ENCODE data around the gene CORIN. TPM values are rescaled to one million over a fixed set of nuclear protein-coding genes. Genes with fewer than 3 reads are reported as not detected.

The CORIN gene
- total RNA-seq, 2 donors from 2014 or later: 0.25 to 0.29 TPM

DNA sequence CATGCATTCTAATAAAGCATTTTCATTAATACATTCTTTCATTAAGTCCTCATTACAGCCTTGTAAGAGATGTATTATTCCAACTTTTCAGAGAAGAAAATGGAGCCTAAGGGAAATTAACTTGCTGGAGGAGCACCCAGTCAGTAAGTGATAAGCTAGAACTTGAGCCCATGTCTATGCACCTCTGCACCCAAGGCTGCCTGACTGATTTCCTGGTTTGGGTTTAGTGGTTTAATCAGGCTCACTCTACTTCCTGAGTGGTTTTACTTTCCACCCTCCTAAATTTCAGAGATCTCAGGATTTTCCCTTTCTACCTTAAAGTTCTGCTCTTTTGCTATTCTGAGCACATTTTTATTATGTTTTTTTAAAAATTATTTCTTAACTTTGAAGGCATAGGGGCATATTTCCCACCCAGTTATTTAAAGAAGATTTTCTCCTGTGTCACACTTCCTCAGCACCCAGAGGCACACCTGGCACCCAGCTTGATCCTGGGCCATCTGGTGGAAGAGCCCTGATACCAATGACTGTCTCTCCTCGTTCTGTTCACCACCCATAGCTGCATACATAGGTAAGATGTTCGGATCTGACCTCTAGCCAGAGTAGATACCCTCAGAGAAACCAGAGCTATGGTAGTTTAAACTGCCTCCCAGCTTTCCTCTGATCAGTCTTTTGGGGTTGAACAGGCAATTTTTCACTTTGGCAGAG lies 10.4 kb downstream of the CORIN start:
- H3K4me3 Mint-ChIP-seq: no peak overlapping the region
- ATAC-seq (replicated peaks in 1 of 2) (no peak), DNase-seq (no peak)
- H3K9me3 Mint-ChIP-seq: no peaks in the 10 kb centered on the region
- no peaks in the 10 kb centered on the region for H3K27me3 Mint-ChIP-seq (ENCODE audit: low read depth)
- H3K27ac Mint-ChIP-seq: no peak overlapping the region
- peaks cover 14% of the 10 kb centered on the region for H3K4me1 Mint-ChIP-seq (ENCODE audit: low read depth)
- no peaks in the 10 kb centered on the region for H3K36me3 Mint-ChIP-seq (ENCODE audit: insufficient read depth in 2 of 2)

DNA sequence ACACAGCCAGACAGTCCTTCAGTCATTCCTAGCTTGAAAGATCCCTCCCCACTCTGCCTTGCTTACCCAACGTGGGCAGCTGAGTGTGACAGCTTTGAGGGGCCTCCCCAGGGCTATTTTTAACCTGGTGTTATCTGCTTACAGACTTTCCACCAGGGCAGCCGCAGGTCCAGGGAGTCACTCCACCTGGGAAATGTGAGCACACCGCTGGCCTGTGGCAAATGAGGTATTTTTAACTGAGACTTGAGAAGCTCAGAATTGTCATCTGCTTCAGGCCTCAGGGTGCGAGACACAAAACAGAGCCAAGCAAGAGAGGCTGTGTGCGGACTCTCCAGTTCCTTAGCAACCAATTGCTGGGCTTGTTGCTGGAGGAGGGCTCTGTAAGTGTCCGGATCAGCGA lies 13.0 kb downstream of the CORIN start:
- Mint-ChIP-seq H3K9me3 (no peaks in the 10 kb centered on the region), H3K27me3 (ENCODE audit: low read depth) (no peaks in the 10 kb centered on the region), H3K4me1 (ENCODE audit: low read depth) (peaks cover 5% of the 10 kb centered on the region), H3K4me3 (no peak overlapping the region), H3K36me3 (ENCODE audit: insufficient read depth in 2 of 2) (no peaks in the 10 kb centered on the region), H3K27ac (no peak overlapping the region)
- ATAC-seq (replicated peaks in 1 of 2) (no peak), DNase-seq (no peak)

DNA sequence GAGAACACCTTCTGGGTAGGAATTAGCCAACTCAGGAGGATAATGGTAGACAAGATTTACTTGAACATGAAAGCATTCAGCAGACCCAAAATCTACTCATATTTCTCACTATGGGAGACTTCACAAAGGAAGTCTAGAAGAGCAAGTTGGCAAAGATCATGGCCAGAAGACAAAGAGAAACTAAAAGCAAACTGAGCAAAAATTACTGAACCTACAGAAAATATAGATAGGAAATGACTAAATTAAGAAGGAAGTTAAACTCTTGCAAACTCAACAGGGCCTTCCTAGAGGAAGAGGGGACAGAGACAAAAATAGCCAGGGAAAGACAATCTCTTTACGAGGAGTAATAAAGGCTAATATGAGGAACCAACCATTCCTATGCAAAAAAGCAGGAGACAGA lies 18.7 kb downstream of the CORIN start:
- no peaks in the 10 kb centered on the region for H3K36me3 Mint-ChIP-seq (ENCODE audit: insufficient read depth in 2 of 2)
- no peak for DNase-seq
- no peak overlapping the region for H3K27ac Mint-ChIP-seq
- H3K9me3 Mint-ChIP-seq: no peaks in the 10 kb centered on the region
- no peaks in the 10 kb centered on the region for H3K4me1 Mint-ChIP-seq (ENCODE audit: low read depth)
- H3K27me3 Mint-ChIP-seq (ENCODE audit: low read depth): peaks cover 6% of the 10 kb centered on the region
- no peak for ATAC-seq (replicated peaks in 1 of 2)
- no peak overlapping the region for H3K4me3 Mint-ChIP-seq

DNA sequence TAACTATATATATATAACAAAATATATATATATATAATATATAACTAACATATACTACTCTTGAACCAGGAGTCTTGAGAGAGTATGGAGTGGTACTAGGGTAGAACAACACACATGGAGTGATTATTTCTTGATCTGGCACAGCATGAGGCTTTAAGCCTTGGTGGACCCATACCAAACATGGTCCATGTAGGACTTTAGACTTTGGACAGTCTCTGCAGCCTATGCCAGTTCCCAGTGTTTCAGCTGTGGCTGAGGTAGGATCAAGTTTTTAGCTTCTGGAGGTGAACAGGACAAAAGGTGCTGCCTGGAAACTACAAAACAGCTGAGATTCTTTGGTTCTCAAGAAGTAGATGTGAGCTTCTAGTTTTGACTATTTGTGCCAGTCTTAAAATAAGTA lies 20.6 kb downstream of the CORIN start:
- no peak overlapping the region for H3K4me3 Mint-ChIP-seq
- no peaks in the 10 kb centered on the region for H3K36me3 Mint-ChIP-seq (ENCODE audit: insufficient read depth in 2 of 2)
- H3K9me3 Mint-ChIP-seq: no peaks in the 10 kb centered on the region
- H3K27me3 Mint-ChIP-seq (ENCODE audit: low read depth): peaks cover 6% of the 10 kb centered on the region
- no peaks in the 10 kb centered on the region for H3K4me1 Mint-ChIP-seq (ENCODE audit: low read depth)
- H3K27ac Mint-ChIP-seq: no peak overlapping the region
- ATAC-seq (replicated peaks in 1 of 2) (no peak), DNase-seq (no peak)

DNA sequence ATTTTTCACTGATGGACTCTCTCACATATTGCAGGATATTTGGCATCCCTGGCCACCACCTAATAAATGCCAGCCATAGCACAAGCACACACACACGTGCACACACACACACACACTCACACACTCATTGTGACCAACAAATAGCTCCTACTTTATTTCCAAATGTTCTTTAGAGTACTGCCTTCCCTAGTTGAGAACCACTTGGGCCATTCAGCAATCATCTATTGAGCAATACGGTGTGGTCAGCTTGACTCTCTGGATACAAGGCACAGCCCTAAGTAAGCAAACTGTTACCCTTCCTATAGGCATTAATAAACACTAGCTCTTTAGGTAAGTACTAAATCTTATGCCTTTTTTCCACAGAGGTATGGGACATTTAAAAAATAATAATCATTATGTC lies 21.1 kb downstream of the CORIN start:
- Mint-ChIP-seq H3K36me3 (ENCODE audit: insufficient read depth in 2 of 2) (no peaks in the 10 kb centered on the region), H3K4me3 (no peak overlapping the region), H3K9me3 (no peaks in the 10 kb centered on the region), H3K4me1 (ENCODE audit: low read depth) (no peaks in the 10 kb centered on the region), H3K27ac (no peak overlapping the region), H3K27me3 (ENCODE audit: low read depth) (peaks cover 6% of the 10 kb centered on the region)
- ATAC-seq (replicated peaks in 1 of 2): no peak
- no peak for DNase-seq

DNA sequence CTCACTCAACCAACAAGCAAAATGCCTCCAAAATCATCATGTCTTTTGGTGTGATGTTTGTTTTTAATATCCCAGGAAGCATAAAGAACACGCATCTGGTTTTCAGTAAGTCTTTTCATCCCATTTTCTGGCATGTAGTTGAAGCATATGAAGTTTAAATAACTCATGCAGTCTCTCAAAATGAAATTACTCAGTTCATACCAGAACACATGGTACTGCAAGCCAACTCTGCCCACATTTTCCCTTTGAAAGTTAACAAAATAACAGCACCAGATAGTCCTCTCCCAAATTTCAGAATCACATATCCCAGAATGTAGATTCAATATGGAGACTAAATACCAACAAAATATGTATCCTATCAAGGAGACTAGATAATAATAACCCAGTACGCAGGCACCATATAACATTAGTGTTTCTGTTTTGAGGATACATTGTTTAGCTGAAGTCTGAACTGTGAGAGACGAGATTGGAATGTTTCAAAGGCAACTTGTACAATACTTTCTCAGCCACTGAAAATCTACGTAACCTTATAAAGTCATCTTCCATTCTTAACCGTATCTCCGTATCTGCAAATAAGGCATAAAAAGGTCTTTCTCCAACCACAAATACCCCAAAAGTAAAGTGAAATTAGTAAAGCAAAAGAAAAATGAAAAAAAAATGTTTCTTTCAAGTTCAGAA lies 23.1 kb downstream of the CORIN start:
- no peaks in the 10 kb centered on the region for H3K4me1 Mint-ChIP-seq (ENCODE audit: low read depth)
- DNase-seq (no peak), ATAC-seq (replicated peaks in 1 of 2) (no peak)
- H3K4me3 Mint-ChIP-seq: no peak overlapping the region
- H3K27ac Mint-ChIP-seq: no peak overlapping the region
- no peaks in the 10 kb centered on the region for H3K36me3 Mint-ChIP-seq (ENCODE audit: insufficient read depth in 2 of 2)
- peaks cover 18% of the 10 kb centered on the region for H3K27me3 Mint-ChIP-seq (ENCODE audit: low read depth)
- H3K9me3 Mint-ChIP-seq: no peaks in the 10 kb centered on the region

DNA sequence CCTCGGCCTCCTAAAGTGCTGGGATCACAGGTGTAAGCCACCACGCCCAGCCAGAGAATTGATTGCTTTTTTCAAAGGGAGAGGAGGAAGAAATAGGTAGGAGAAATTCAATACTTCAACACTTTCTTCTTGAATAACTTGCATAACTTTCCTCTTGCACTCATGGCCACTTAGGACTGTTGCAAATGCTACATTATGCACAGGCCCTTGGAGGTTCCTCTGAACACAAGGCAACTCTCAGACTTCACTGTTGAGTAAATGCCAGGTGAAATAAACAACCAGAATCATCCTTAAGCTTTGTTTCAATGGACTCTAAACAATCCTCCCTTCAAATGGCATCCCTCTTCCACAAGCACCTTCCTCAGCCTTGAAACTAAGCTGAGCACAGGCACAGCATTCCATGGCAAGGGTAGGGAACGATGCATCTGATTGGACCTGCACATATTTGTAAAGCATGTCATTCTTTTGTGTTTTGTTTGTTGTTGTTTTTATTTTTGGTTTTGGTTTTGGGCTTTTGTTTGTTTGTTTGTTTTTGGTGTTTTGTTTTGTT lies 28.1 kb downstream of the CORIN start:
- Mint-ChIP-seq H3K9me3 (no peaks in the 10 kb centered on the region), H3K27ac (no peak overlapping the region), H3K4me3 (no peak overlapping the region), H3K36me3 (ENCODE audit: insufficient read depth in 2 of 2) (no peaks in the 10 kb centered on the region), H3K27me3 (ENCODE audit: low read depth) (peaks cover 12% of the 10 kb centered on the region), H3K4me1 (ENCODE audit: low read depth) (no peaks in the 10 kb centered on the region)
- ATAC-seq (replicated peaks in 1 of 2) (no peak), DNase-seq (no peak)

DNA sequence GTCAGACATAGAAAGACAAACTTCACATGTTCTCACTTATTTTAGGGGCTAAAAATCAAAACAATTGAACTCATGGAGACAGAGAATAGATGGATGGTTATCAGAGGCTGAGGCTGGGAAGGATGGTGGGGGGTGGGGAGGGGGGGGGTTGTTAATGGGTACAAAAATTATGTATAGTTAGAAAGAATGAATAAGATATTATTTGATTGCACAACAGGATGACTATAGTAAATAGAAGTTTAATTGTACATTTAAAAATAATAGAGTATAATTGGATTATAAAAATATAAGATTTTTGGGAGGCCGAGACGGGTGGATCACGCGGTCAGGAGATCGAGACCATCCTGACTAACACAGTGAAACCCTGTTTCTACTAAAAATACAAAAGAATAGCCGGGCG lies 33.3 kb downstream of the CORIN start:
- Mint-ChIP-seq H3K4me3 (no peak overlapping the region), H3K36me3 (ENCODE audit: insufficient read depth in 2 of 2) (no peaks in the 10 kb centered on the region), H3K27me3 (ENCODE audit: low read depth) (no peaks in the 10 kb centered on the region), H3K27ac (peak overlapping the region; percentile 4), H3K9me3 (peaks cover 0 to 3% of the 10 kb centered on the region in 2 donors), H3K4me1 (ENCODE audit: low read depth) (no peaks in the 10 kb centered on the region)
- DNase-seq: no peak
- no peak for ATAC-seq (replicated peaks in 1 of 2)

DNA sequence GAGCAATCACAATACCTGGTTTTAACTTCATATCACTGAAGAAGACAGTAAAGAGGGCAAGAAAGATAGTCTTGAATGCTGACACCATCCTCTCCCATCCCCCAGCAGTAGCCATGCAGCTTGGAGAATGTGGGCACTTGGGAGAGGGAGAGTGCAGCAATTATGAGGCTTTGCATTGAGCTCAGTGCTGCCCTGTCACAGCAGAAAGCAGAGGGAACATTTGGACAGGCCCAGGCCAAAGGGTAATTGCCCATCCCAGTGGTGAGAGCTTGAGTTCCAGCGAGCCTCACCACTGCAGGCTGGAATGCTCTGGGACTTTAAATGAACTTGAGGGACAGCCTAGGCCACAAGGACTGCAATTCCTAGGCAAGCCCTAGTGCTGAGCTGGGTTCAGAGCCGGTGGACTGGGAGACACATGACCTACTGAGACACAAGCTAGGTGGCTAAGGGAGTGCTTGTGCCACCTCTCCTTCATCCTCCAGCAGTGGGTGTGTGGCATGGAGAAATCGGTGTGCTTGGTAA lies 36.3 kb downstream of the CORIN start:
- ATAC-seq (replicated peaks in 1 of 2) (no peak), DNase-seq (no peak)
- no peaks in the 10 kb centered on the region for H3K27me3 Mint-ChIP-seq (ENCODE audit: low read depth)
- H3K4me3 Mint-ChIP-seq: no peak overlapping the region
- no peaks in the 10 kb centered on the region for H3K36me3 Mint-ChIP-seq (ENCODE audit: insufficient read depth in 2 of 2)
- no peak overlapping the region for H3K27ac Mint-ChIP-seq
- peaks cover 0 to 4% of the 10 kb centered on the region in 2 donors for H3K9me3 Mint-ChIP-seq
- H3K4me1 Mint-ChIP-seq (ENCODE audit: low read depth): no peaks in the 10 kb centered on the region

DNA sequence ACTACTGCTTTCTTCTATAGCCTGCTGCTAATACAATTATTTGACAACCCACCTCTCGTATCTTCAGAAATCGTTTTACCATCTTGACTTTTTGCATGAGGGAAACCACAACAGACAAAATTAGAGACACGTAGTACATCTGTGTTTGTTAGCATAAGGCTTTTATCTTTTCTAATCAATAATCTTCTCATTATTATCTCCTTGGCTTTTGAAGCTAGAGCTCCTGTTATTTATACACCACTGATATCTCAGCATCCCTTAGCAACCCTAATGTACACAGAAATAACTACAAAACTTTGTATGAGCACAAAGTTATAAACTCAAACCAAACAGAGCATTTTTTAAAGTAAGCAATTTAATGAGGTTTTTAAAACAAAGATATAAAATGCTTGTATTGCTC lies 39.7 kb downstream of the CORIN start:
- DNase-seq (no peak), ATAC-seq (replicated peaks in 1 of 2) (no peak)
- Mint-ChIP-seq H3K4me3 (no peak overlapping the region), H3K27ac (no peak overlapping the region), H3K27me3 (ENCODE audit: low read depth) (no peaks in the 10 kb centered on the region), H3K9me3 (peaks cover 0 to 1% of the 10 kb centered on the region in 2 donors), H3K4me1 (ENCODE audit: low read depth) (no peaks in the 10 kb centered on the region), H3K36me3 (ENCODE audit: insufficient read depth in 2 of 2) (no peaks in the 10 kb centered on the region)

DNA sequence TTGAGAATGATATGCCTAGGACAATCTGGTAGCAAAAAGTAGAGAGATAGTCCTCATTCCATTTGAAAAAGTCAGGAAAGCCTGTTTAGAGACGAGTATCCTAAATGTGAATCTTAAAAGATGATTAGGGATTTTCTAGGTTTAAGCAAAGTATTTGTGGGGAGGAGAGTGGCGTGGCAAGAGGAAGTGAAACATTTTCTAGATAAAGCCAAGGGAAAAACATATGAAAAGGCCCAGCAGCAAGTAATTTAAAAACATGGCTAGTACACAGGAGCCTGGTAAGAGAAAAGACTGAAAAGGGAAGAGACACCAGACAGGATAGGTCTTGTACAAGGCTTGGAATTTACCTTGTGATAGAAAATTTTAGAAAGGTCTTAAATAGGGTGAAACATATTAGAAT lies 45.9 kb downstream of the CORIN start:
- Mint-ChIP-seq H3K4me3 (no peak overlapping the region), H3K4me1 (ENCODE audit: low read depth) (no peaks in the 10 kb centered on the region), H3K27me3 (ENCODE audit: low read depth) (peaks cover 9% of the 10 kb centered on the region), H3K36me3 (ENCODE audit: insufficient read depth in 2 of 2) (no peaks in the 10 kb centered on the region), H3K9me3 (no peaks in the 10 kb centered on the region), H3K27ac (no peak overlapping the region)
- DNase-seq (no peak), ATAC-seq (replicated peaks in 1 of 2) (no peak)

DNA sequence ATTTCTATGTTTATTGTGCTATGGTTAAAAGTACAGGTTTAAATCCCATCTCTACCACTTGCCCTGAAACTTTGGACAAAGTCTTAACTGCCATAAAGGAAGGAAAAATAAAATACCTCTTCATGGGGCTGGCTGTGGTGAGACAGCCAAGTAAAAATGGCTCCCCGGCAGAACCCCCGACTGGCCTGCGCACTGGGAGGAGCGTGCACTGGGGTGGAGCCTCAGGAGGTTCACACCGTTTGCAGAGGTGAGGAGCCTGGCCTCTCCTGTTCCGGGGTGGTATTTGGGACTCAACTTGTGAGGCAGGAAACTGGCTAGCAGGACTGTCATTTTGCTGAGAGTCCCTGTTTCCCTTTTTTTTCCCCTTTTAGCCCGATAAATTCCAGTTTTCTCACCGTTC lies 47.8 kb downstream of the CORIN start:
- H3K9me3 Mint-ChIP-seq: no peaks in the 10 kb centered on the region
- H3K27ac Mint-ChIP-seq: no peak overlapping the region
- peaks cover 9% of the 10 kb centered on the region for H3K27me3 Mint-ChIP-seq (ENCODE audit: low read depth)
- DNase-seq (no peak), ATAC-seq (replicated peaks in 1 of 2) (no peak)
- H3K36me3 Mint-ChIP-seq (ENCODE audit: insufficient read depth in 2 of 2): no peaks in the 10 kb centered on the region
- no peaks in the 10 kb centered on the region for H3K4me1 Mint-ChIP-seq (ENCODE audit: low read depth)
- no peak overlapping the region for H3K4me3 Mint-ChIP-seq

DNA sequence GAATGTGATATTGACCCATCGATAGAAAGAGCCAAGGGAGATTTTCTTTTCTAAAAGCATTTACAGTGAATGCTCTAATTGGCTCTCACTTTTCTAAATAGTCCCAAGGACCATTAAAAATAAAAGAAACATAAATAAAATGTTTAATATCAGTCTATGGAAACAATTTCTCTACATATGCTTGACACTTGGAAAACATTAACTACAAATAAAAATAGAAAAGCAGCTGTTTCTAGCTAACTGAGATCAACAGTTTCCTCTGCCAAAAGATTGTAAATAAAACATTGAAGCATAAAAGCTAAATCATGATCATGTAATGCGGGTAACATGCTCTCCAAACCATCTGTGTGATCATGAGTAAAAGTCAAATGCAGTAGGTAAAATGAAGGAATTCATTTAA lies 49.7 kb downstream of the CORIN start:
- H3K4me1 Mint-ChIP-seq (ENCODE audit: low read depth): no peaks in the 10 kb centered on the region
- ATAC-seq (replicated peaks in 1 of 2) (no peak), DNase-seq (no peak)
- no peak overlapping the region for H3K4me3 Mint-ChIP-seq
- no peak overlapping the region for H3K27ac Mint-ChIP-seq
- peaks cover 15% of the 10 kb centered on the region for H3K27me3 Mint-ChIP-seq (ENCODE audit: low read depth)
- no peaks in the 10 kb centered on the region for H3K9me3 Mint-ChIP-seq
- no peaks in the 10 kb centered on the region for H3K36me3 Mint-ChIP-seq (ENCODE audit: insufficient read depth in 2 of 2)

Data from activated T-cell treated with anti-CD3 and anti-CD28 coated beads, Interleukin-2, amount 50 U/mL, for 72 hours (primary cell).